HepG2 (cell line): Measurements from ENCODE around the gene PRRT2. TPM values are rescaled to one million over a fixed set of nuclear protein-coding genes. Genes with fewer than 3 reads are reported as not detected.

Experiments
- AFF4 ChIP-seq: sonication (generic); formaldehyde crosslinking; IDR thresholded peaks from 2 replicates; pipeline ENCODE4 v1.4.0; 2020; ENCODE audit warnings: missing genetic modification reagents
- BRF2 ChIP-seq: sonication (generic); formaldehyde crosslinking; IDR thresholded peaks from 2 replicates; pipeline ENCODE4 v1.8.1; 2022; ENCODE audit warnings: mild to moderate bottlenecking, missing genetic modification reagents
- CSRNP1 ChIP-seq: sonication (generic); formaldehyde crosslinking; IDR thresholded peaks from 2 replicates; pipeline ENCODE4 v1.8.1; 2023; ENCODE audit warnings: mild to moderate bottlenecking, missing genetic modification reagents
- ELF3 ChIP-seq: IDR thresholded peaks from 2 replicates; pipeline ENCODE4 v1.6.1; 2016; ENCODE audit warnings: missing genetic modification reagents, missing compliant biosample characterization
- FOSL2 ChIP-seq: sonication (generic); formaldehyde crosslinking; IDR thresholded peaks from 2 replicates; pipeline ENCODE4 v1.4.0; 2020; ENCODE audit warnings: missing genetic modification reagents
- HNF4G ChIP-seq, 2 experiments: sonication (generic) in 1 of 2; formaldehyde crosslinking in 1 of 2; IDR thresholded peaks; 2 replicates each; pipeline versions ENCODE4 v1.4.0 to v1.6.1; 2011 to 2020; ENCODE audit warnings: borderline replicate concordance in 2 of 2, low read depth in 2 of 2, mild to moderate bottlenecking in 2 of 2, low read length in 1 of 2, missing genetic modification reagents in 1 of 2, moderate library complexity in 1 of 2
- KDM3A ChIP-seq: IDR thresholded peaks from 2 replicates; pipeline ENCODE4 v1.6.1; 2018; ENCODE audit warnings: low read depth, missing compliant biosample characterization
- KLF11 ChIP-seq: IDR thresholded peaks from 2 replicates; pipeline ENCODE4 v1.6.1; 2016; ENCODE audit warnings: missing compliant biosample characterization
- MEF2D ChIP-seq: sonication (generic); formaldehyde crosslinking; IDR thresholded peaks from 2 replicates; pipeline ENCODE4 v1.5.1; 2020; ENCODE audit warnings: mild to moderate bottlenecking, missing genetic modification reagents
- PHF5A ChIP-seq: IDR thresholded peaks from one replicate; pipeline ENCODE4 v1.6.1; 2018; ENCODE audit warnings: low read depth, missing genetic modification reagents; ENCODE audit not compliant: unreplicated experiment
- RBFOX2 ChIP-seq: fragments of 200-400 bp; formaldehyde crosslinking; IDR thresholded peaks from 2 replicates; pipeline ENCODE4 v1.6.1; 2017; ENCODE audit warnings: low read depth, mild to moderate bottlenecking, low read length
- SMYD3 ChIP-seq: sonication (generic); formaldehyde crosslinking; IDR thresholded peaks from 2 replicates; pipeline ENCODE4 v1.8.1; 2023; ENCODE audit warnings: mild to moderate bottlenecking, missing genetic modification reagents
- ZNF275 ChIP-seq: sonication (generic); formaldehyde crosslinking; IDR thresholded peaks from 2 replicates; pipeline ENCODE4 v1.8.0; 2022; ENCODE audit warnings: missing genetic modification reagents, mild to moderate bottlenecking, inconsistent platforms, borderline replicate concordance
- ZSCAN21 ChIP-seq: sonication (generic); formaldehyde crosslinking; IDR thresholded peaks from 2 replicates; pipeline ENCODE4 v1.8.0; 2022; ENCODE audit warnings: mild to moderate bottlenecking, missing genetic modification reagents, moderate library complexity, borderline replicate concordance
- polyA plus RNA-seq, 8 experiments: library from polyadenylated mRNA; depleted of rRNA in 3 of 8; stranded (reverse) in 7 of 8; unstranded in 1 of 8; fragments of >200 nt; fragmentation: Illumina TruSeq in 4 of 8; extraction: Trizol in 4 of 8; gene quantifications; 2 replicates each; pipeline versions ENCODE4 v1.2.1 to v1.2.3, GENCODE V29; 2011 to 2016; ENCODE audit warnings: low read depth in 4 of 8, missing spikeins in 1 of 8, mixed read lengths in 1 of 8; ENCODE audit not compliant: insufficient read depth in 1 of 8
- total RNA-seq, 5 experiments: library from RNA; depleted of rRNA; stranded (reverse); fragments of >200 nt; fragmentation: Illumina TruSeq; extraction: Trizol; gene quantifications; 2 replicates each; pipeline ENCODE4 v1.2.3, GENCODE V29; 2016; ENCODE audit warnings: low read depth in 1 of 5
- TF ChIP-seq, protein P1 (sequence below): sonication (generic); IDR thresholded peaks from 2 replicates; pipeline ENCODE4 v1.6.1; 2016; ENCODE audit warnings: low read depth, borderline replicate concordance
- TF ChIP-seq, protein P2 (sequence below): sonication (generic); formaldehyde crosslinking; IDR thresholded peaks from 2 replicates; pipeline ENCODE4 v1.4.0; 2020; ENCODE audit warnings: missing genetic modification reagents

The PRRT2 gene
- total and polyA plus RNA-seq, 2 of the 13 experiments (the other 11 are each of a cell fraction or from before 2014, with no cell fraction given): 0.51 to 1.1 TPM

DNA sequence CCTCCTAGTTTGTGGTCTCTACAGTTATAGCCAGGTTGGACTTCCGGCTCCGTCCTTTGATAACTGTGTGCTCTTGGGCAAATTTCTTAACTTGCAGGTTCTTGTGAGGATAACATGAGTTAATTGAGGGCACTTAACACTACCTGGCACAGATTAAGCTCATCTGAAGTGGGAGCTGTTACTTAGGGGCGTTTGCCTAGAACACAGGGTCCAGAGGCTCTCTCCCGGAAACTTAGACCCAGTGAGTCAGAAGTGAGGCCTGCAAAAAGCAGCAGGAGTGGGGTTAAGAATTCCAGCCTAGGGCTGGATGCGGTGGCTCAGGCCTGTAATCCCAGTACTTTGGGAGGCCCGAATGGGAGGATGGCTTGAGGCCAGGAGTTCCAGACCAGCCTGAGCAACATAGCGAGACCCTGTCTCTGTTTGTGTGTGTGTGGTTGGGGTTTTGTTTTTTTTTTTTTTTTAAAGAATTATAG is 9.7 kb downstream of the PRRT2 start (continued):
- TF ChIP-seq MEF2D (CRISPR knock-in tag) (0 out of 2 replicates have a peak, but pooled peaks have one; percentile 14), SMYD3 (CRISPR knock-in tag) (0 out of 2 replicates have a peak, but pooled peaks have one; percentile 43), PHF5A (CRISPR knock-in tag) (no peak), BRF2 (CRISPR knock-in tag) (no peak), KLF11 (CRISPR knock-in tag) (no peak), ELF3 (CRISPR knock-in tag) (peak; percentile 25; the same call in 1 of the 2 replicates), HNF4G (IDR thresholded peaks at IDR 0.05; ENCODE audit: borderline replicate concordance, low read depth, low read length) (0 out of 2 replicates have a peak, but pooled peaks have one; percentile 1), HNF4G (CRISPR knock-in tag; IDR thresholded peaks at IDR 0.05; ENCODE audit: borderline replicate concordance, low read depth) (no peak), KDM3A (CRISPR knock-in tag) (no peak), CSRNP1 (CRISPR knock-in tag) (no peak), FOSL2 (peak; percentile 65), AFF4 (no peak), ZNF275 (no peak), ZSCAN21 (CRISPR knock-in tag) (no peak), RBFOX2 (no peak)
- TF ChIP-seq, protein P1, sequence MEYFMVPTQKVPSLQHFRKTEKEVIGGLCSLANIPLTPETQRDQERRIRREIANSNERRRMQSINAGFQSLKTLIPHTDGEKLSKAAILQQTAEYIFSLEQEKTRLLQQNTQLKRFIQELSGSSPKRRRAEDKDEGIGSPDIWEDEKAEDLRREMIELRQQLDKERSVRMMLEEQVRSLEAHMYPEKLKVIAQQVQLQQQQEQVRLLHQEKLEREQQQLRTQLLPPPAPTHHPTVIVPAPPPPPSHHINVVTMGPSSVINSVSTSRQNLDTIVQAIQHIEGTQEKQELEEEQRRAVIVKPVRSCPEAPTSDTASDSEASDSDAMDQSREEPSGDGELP: no peak
- TF ChIP-seq, protein P2, sequence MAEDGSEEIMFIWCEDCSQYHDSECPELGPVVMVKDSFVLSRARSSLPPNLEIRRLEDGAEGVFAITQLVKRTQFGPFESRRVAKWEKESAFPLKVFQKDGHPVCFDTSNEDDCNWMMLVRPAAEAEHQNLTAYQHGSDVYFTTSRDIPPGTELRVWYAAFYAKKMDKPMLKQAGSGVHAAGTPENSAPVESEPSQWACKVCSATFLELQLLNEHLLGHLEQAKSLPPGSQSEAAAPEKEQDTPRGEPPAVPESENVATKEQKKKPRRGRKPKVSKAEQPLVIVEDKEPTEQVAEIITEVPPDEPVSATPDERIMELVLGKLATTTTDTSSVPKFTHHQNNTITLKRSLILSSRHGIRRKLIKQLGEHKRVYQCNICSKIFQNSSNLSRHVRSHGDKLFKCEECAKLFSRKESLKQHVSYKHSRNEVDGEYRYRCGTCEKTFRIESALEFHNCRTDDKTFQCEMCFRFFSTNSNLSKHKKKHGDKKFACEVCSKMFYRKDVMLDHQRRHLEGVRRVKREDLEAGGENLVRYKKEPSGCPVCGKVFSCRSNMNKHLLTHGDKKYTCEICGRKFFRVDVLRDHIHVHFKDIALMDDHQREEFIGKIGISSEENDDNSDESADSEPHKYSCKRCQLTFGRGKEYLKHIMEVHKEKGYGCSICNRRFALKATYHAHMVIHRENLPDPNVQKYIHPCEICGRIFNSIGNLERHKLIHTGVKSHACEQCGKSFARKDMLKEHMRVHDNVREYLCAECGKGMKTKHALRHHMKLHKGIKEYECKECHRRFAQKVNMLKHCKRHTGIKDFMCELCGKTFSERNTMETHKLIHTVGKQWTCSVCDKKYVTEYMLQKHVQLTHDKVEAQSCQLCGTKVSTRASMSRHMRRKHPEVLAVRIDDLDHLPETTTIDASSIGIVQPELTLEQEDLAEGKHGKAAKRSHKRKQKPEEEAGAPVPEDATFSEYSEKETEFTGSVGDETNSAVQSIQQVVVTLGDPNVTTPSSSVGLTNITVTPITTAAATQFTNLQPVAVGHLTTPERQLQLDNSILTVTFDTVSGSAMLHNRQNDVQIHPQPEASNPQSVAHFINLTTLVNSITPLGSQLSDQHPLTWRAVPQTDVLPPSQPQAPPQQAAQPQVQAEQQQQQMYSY (CRISPR knock-in tag): peak; percentile 6; the same call in 1 of the 2 replicates
